RWPE2 (cell line): ENCODE data around the gene C1orf53.
"Not testable (repeated sequence)": the region's sequence is repeated elsewhere in the genome, so short reads cannot be mapped to it uniquely, and the experiment has no call there.

Experiments used
- ATAC-seq: fragments of 200-7000 bp; cut with Tn5 transposase; 3 replicates; pipeline ENCODE4 v1.9.1; 2021; ENCODE audit warnings: low read depth
- DNase-seq: peaks from one replicate; pipeline ENCODE4 v3.0.0-alpha.2; 2020; ENCODE audit warnings: low spot score
- H3K27ac ChIP-seq: fragments of 450-650 bp; 2 replicates; pipeline ENCODE4 v1.5.1; 2017; ENCODE audit warnings: mild to moderate bottlenecking; ENCODE audit not compliant: poor library complexity, severe bottlenecking
- H3K27me3 ChIP-seq: fragments of 250-450 bp; sonication (Bioruptor Pico); 2 replicates; pipeline ENCODE4 v1.5.1; 2021; ENCODE audit warnings: mild to moderate bottlenecking, moderate library complexity; ENCODE audit not compliant: insufficient read depth, poor library complexity, severe bottlenecking
- H3K36me3 ChIP-seq: fragments of 250-450 bp; sonication (Bioruptor Pico); 2 replicates; pipeline ENCODE4 v1.5.1; 2020; ENCODE audit warnings: low read depth, mild to moderate bottlenecking, moderate library complexity
- H3K4me1 ChIP-seq: fragments of 250-450 bp; sonication (Bioruptor Pico); 2 replicates; pipeline ENCODE4 v1.5.1; 2021; ENCODE audit warnings: mild to moderate bottlenecking, moderate library complexity; ENCODE audit not compliant: insufficient read depth, poor library complexity, severe bottlenecking
- H3K4me3 ChIP-seq: fragments of 250-450 bp; sonication (Bioruptor Pico); 2 replicates; pipeline ENCODE4 v1.5.1; 2021; ENCODE audit warnings: mild to moderate bottlenecking, moderate library complexity; ENCODE audit not compliant: severe bottlenecking
- H3K9me3 ChIP-seq: fragments of 250-450 bp; sonication (Bioruptor Pico); 2 replicates; pipeline ENCODE4 v1.5.1; 2021; ENCODE audit warnings: mild to moderate bottlenecking, moderate library complexity; ENCODE audit not compliant: severe bottlenecking
- CTCF ChIP-seq: fragments of 450-650 bp; IDR thresholded peaks from one replicate; pipeline ENCODE4 v1.5.1; 2017; ENCODE audit warnings: mild to moderate bottlenecking, moderate library complexity; ENCODE audit not compliant: poor library complexity, severe bottlenecking

Gene C1orf53

GRCh38 chr1:197948926-197949899 lies 46.8 kb downstream of the C1orf53 start:
- H3K36me3 ChIP-seq: no peaks in the 10 kb centered on the region
- no peaks in the 10 kb centered on the region for H3K4me1 ChIP-seq
- ATAC-seq (no peak), DNase-seq (no peak)
- no peak overlapping the region for H3K4me3 ChIP-seq
- H3K27me3 ChIP-seq: no peaks in the 10 kb centered on the region
- H3K9me3 ChIP-seq: no peaks in the 10 kb centered on the region
- TF ChIP-seq CTCF: no peak
- no peak overlapping the region for H3K27ac ChIP-seq

- no peaks in the 10 kb centered on the region for H3K36me3 ChIP-seq
- no peak overlapping the region for H3K4me3 ChIP-seq
- H3K9me3 ChIP-seq: no peaks in the 10 kb centered on the region
- no peaks in the 10 kb centered on the region for H3K4me1 ChIP-seq
- H3K27me3 ChIP-seq: no peaks in the 10 kb centered on the region
- no peak for TF ChIP-seq CTCF
- no peak for DNase-seq
- no peak for ATAC-seq
- no peak overlapping the region for H3K27ac ChIP-seq
These were observed 48.7 kb downstream of the C1orf53 start for GRCh38 chr1:197951089-197951488.

GRCh38 chr1:197951617-197952175 lies 49.3 kb downstream of the C1orf53 start:
- no peak for ATAC-seq
- no peaks in the 10 kb centered on the region for H3K9me3 ChIP-seq

GRCh38 chr1:197953472-197953871 lies 51.0 kb downstream of the C1orf53 start:
- H3K4me3 ChIP-seq, H3K27me3 ChIP-seq, DNase-seq, H3K4me1 ChIP-seq, H3K36me3 ChIP-seq, ATAC-seq, H3K9me3 ChIP-seq, H3K27ac ChIP-seq: not testable (repeated sequence)

More at GRCh38 chr1:197951617-197952175, 49.3 kb downstream of the C1orf53 start:
- H3K27me3 ChIP-seq: no peaks in the 10 kb centered on the region
- H3K4me1 ChIP-seq: no peaks in the 10 kb centered on the region
- no peak for DNase-seq
- no peak for TF ChIP-seq CTCF
- H3K27ac ChIP-seq: no peak overlapping the region
- no peaks in the 10 kb centered on the region for H3K36me3 ChIP-seq
- H3K4me3 ChIP-seq: no peak overlapping the region

- ATAC-seq (no peak), DNase-seq (no peak)
- no peak for TF ChIP-seq CTCF
- no peaks in the 10 kb centered on the region for H3K4me1 ChIP-seq
- H3K36me3 ChIP-seq: no peaks in the 10 kb centered on the region
- H3K9me3 ChIP-seq: no peaks in the 10 kb centered on the region
- H3K27me3 ChIP-seq: no peaks in the 10 kb centered on the region
- no peak overlapping the region for H3K27ac ChIP-seq
- no peak overlapping the region for H3K4me3 ChIP-seq
These were observed 52.4 kb downstream of the C1orf53 start for GRCh38 chr1:197954718-197955418.
